HG03439 (cell line): Measurements from ENCODE around the gene ADNP2.

Source experiments
- ATAC-seq: cut with Tn5 transposase; IDR thresholded peaks from one replicate; pipeline ENCODE4 v1.9.1; 2021; ENCODE audit warnings: mild to moderate bottlenecking, moderate library complexity; ENCODE audit not compliant: unreplicated experiment

The ADNP2 gene

GRCh38 chr18:80189531-80189865 is 80.4 kb downstream of the ADNP2 start:
- no peak for ATAC-seq
